GM18873 (cell line): ENCODE data around the gene SEPSECS.

Experiments used
- ATAC-seq: cut with Tn5 transposase; IDR thresholded peaks from one replicate; pipeline ENCODE4 v1.9.1; 2021; ENCODE audit warnings: mild to moderate bottlenecking, moderate library complexity, moderate number of reproducible peaks; ENCODE audit not compliant: unreplicated experiment, low FRiP score

The SEPSECS gene

DNA sequence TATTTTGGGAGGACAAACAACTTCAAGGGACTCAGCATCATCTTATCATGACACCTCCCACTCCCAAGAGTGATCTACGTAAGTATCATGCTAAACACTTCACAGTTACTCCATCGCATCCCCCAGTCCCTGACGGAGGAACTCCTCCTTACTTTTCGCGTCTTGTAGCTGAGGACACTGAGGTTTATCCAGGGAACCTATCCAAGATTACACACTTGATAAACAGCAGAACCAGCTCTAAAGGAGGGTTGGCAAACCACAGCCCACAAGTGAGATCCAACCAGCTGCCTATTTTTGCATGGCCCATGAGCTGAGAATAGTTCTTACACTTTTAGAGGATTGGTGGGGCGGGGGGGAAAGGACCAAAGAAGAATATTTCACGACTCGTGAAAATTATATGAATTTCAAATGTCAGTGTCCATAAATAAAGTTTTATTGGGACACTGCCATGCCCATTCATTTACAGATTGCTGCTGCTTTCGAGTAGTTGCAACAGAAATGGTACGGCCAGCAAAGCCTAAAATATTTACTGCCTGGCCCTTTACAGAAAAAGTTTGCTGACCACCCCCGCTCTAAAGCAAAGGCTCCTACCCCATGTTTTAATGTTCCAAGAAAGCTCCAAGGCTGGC is 47.8 kb downstream of the SEPSECS start:
- no peak for ATAC-seq

DNA sequence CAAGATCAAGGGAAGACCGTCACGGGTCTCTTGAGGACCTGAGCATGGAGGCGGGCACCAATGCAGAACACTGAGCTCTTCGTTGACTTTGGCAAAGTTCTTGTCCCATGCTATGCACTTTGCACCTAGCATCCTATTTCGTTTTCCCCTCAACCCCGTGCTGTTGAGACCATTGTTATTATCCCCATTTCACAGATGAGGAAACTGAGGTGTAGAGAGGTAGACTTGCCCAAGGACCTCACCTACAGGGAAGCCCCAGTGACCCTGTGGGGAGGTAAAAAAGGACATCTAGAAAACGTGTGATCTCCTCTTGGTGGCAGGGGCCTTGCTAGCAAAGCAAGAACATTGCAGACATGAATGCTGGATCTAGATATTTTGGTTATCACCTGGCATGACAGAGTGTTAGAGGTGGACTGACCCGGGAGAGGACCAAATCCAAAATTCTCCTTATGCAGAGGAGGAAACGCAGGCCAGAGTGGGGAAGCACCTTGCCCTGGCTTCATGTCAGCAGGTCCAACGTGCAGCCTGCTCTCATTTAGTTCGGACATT is 48.5 kb downstream of the SEPSECS start:
- no peak for ATAC-seq

GRCh38 chr4:25110527-25111329 is 49.5 kb downstream of the SEPSECS start:
- ATAC-seq: no peak

DNA sequence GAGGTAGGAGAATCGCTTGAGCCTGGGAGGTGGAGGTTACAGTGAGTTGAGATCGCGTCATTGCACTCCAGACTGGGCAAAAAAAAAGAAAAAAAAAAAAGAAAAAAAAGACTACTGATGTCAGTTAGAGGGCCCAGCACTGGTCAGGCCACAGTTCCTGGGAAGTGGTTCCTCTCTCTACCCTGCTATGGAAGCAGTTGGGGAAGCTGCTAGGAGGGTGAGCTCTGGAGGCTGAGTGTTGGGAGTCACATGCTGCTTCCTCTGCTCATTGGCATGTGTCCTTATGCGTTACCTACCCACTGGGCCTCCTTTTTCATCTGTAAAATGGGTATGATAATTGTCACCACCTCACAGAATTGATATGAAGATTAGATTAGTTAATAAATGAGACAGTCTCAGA is 50.7 kb downstream of the SEPSECS start:
- ATAC-seq: no peak

DNA sequence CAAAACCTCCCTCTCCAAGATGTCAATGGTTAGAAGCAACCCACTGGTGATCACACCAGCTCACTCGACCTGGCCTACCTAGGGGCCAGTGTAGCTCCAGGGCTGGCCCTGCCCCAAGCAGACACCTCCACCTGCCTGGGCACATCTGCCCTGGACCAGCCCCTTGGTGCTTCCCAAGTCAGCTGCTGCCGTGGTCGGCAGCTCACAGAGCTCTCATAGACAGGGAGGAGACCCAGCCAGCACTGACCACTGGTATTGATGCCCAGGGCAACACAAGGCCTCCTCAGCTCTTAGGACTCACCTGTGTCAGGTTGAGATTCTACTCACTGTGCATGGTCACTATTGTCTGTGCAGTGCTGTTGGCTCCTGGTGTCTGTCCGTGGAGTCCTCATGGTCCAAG is 51.7 kb downstream of the SEPSECS start:
- ATAC-seq: no peak

GRCh38 chr4:25107827-25108516 is 52.3 kb downstream of the SEPSECS start:
- no peak for ATAC-seq

GRCh38 chr4:25106363-25107151 is 53.7 kb downstream of the SEPSECS start:
- ATAC-seq: no peak

- ATAC-seq: no peak
These were observed 55.7 kb downstream of the SEPSECS start for GRCh38 chr4:25104591-25104990.

DNA sequence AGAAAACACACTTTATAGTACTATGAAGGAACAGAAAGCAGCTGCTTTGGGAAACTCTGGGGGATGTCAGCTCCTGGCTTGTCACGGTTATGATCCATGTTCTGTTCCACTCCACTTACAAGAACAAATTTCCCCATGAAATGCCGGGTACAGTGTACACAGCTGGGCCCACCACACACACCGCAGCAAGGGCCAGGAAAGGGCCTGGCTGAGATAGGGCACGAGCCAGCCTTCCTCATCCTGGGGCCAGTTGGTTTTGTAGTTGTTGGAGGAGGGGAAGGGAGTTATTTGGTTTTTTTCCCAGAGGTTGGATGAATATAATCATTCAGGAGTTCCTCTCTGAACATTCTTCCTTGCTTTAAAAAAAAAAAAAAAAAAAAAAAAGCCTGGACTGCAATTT is 56.8 kb downstream of the SEPSECS start:
- ATAC-seq: no peak

- ATAC-seq: no peak
These were observed 58.4 kb downstream of the SEPSECS start for GRCh38 chr4:25101836-25102235.

DNA sequence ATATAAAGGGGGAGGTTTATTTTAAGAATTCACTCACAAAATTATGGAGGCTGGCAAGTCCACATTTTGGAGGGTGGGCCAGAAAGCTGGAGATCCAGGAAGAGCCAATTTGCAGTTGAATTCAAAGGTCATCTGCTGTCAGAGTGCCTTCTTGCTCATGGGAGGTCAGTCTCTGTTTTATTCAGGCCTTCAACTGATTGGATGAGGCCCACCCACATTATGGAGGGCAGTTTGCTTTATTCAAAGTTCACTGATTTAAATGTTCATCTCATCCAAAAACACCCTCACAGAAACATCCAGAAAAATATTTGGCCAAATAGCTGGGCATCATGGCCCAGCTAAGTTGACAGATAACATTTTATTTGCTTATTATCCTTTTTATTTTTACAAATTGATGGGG is 59.5 kb downstream of the SEPSECS start:
- no peak for ATAC-seq

DNA sequence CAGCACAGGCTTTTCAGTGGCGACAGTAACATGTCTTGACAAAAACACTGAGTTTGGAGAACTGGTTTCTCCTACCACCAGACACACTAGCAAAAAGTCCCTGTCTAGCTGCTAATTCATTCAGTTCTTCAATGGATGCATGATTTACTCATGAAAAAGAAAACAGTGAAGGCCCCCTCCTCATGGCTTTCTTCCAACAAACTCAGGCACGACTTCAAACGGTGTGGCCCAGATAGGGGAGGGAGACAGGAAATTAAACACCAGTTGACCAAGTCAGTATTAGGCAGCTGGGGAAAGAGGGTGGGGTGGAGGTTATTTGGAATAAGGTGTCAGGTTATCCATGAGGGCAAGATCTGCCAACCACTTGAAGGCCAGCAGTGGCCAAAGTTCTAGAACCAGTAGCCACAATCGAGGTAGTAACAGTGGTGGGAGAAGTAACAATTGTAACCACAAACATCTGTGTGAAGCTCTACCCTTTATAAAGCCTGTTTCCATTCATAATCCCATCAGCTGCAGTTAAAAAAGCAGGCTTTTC is 60.2 kb downstream of the SEPSECS start:
- no peak for ATAC-seq

DNA sequence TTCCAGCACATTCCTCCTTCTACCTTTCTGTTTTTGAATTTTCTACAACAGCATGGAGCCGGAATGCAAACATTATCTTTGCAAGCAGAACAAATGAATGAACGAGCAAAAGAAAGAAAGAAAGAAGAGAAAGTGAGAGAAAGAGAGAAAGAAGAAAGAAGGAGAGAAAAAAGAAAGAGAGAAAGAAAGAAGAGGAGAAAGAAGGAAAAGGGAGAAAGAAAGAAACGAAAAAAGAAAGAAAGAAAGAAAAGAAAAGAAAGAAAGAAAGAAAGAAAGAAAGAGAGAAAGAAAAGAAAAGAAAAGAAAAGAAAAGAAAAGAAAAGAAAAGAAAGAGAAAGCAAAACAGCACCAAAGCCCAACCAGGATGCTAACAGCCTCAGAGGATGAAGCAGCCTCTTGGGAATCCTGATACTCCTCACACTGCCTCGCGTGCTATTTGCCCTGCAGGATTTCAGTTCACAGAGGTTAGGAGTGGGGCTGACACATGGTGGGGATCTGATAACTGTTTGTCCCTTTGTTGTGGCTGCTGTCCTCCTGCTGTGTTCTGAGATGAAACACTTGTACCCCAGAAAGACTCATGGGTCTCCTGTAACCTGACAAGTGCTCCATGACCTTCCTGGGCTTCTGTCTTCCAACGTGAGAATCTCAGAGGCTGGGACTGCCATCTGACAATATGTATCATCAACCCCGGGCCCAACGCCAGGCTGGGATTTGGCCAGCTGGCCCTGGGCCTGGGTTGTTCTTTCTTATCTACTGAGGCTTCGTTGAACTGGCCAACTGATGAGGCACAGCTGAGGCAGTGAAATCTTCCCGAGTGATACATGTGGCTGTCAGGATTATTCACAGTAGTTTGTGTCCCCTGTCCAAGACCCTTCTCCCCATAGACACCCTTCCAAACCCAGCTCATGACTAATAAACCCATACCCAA is 61.0 kb downstream of the SEPSECS start:
- no peak for ATAC-seq

GRCh38 chr4:25096981-25097443 is 63.2 kb downstream of the SEPSECS start:
- ATAC-seq: no peak

- no peak for ATAC-seq
These were observed 63.8 kb downstream of the SEPSECS start for GRCh38 chr4:25096251-25096980.

- ATAC-seq: no peak
These were observed 64.4 kb downstream of the SEPSECS start for GRCh38 chr4:25095837-25096236.

GRCh38 chr4:25092139-25092538 is 68.1 kb downstream of the SEPSECS start:
- ATAC-seq: no peak

GRCh38 chr4:25090516-25090915 is 69.7 kb downstream of the SEPSECS start:
- ATAC-seq: no peak
